Thoracic aorta (tissue), 2 donors: Measurements from ENCODE around the gene SEMA6D. TPM values are rescaled to one million over a fixed set of nuclear protein-coding genes. Genes with fewer than 3 reads are reported as not detected.
"Not testable (repeated sequence)": the region's sequence is repeated elsewhere in the genome, so short reads cannot be mapped to it uniquely, and the experiment has no call there.

Experiments used
- ATAC-seq: fragments of 150-250 bp; one replicate; pipeline ENCODE4 v1.8.0; 2017; ENCODE audit warnings: low read depth; ENCODE audit not compliant: insufficient number of reproducible peaks, low FRiP score
- DNase-seq: peaks from one replicate; pipeline ENCODE4 v3.0.0-alpha.2; 2020; ENCODE audit warnings: low spot score
- H3K27ac ChIP-seq, 2 donors: fragments of 200-600 bp; sonication (generic); 1 replicate in 1 of 2; 2 replicates in 1 of 2; pipeline ENCODE4 v1.5.1; 2016; ENCODE audit warnings: mild to moderate bottlenecking in 2 of 2, moderate library complexity in 2 of 2
- H3K27me3 ChIP-seq: fragments of 200-600 bp; sonication (generic); replicated peaks from 2 replicates; pipeline ENCODE4 v1.6.0; 2016; ENCODE audit warnings: mild to moderate bottlenecking; ENCODE audit not compliant: insufficient read depth
- H3K36me3 ChIP-seq: fragments of 200-600 bp; sonication (generic); one replicate; pipeline ENCODE4 v1.5.1; 2016
- H3K4me1 ChIP-seq, 2 donors: fragments of 200-600 bp; sonication (generic); 1 replicate in 1 of 2; 2 replicates in 1 of 2; pipeline versions ENCODE4 v1.5.1 to v1.6.0; 2016; ENCODE audit warnings: low read depth in 2 of 2, mild to moderate bottlenecking in 1 of 2; ENCODE audit not compliant: control insufficient read depth in 1 of 2
- H3K4me3 ChIP-seq: fragments of 200-600 bp; sonication (generic); 2 replicates; pipeline ENCODE4 v1.5.1; 2016; ENCODE audit warnings: mild to moderate bottlenecking
- H3K9me3 ChIP-seq: fragments of 200-600 bp; sonication (generic); 2 replicates; pipeline ENCODE4 v1.5.1; 2016
- total RNA-seq, 2 donors: library from RNA; depleted of rRNA; stranded (reverse); fragments of >200 nt; gene quantifications; one replicate each; pipeline versions ENCODE4 v1.1.0 to v1.2.3, GENCODE V29; 2016
- TF ChIP-seq, protein P1 (sequence below): fragments of 200-600 bp; sonication (generic); IDR thresholded peaks from one replicate; pipeline ENCODE4 v1.5.1; 2019; ENCODE audit warnings: antibody characterized with exemption

The SEMA6D gene
- total RNA-seq, 2 donors from 2014 or later = 12.9 to 15.3 TPM

DNA sequence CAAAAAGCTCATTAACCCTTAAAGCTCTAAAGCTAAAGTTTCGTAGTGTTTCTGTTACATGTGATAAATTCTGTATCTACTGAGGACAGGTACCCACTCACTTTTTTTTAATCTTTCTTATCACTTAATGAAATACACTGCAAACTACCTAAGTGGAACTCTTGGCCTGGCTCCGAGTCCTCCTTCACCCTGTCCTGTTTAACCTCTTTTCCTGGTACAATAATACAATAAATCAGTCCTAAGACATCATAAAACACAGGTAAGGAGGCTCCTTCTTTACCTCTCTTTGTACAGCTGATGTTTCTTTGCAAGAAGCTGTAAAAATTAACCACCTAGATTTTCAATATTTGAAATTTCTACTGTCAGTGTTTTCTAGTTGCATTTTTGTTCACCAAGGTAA is 15.8 kb downstream of the SEMA6D start:
- H3K36me3 ChIP-seq = no peaks in the 10 kb centered on the region
- H3K27ac ChIP-seq = no peak overlapping the region
- H3K27me3 ChIP-seq = no peaks in the 10 kb centered on the region
- DNase-seq (no peak), ATAC-seq (no peak)
- H3K4me3 ChIP-seq = no peak overlapping the region
- TF ChIP-seq, protein P1, sequence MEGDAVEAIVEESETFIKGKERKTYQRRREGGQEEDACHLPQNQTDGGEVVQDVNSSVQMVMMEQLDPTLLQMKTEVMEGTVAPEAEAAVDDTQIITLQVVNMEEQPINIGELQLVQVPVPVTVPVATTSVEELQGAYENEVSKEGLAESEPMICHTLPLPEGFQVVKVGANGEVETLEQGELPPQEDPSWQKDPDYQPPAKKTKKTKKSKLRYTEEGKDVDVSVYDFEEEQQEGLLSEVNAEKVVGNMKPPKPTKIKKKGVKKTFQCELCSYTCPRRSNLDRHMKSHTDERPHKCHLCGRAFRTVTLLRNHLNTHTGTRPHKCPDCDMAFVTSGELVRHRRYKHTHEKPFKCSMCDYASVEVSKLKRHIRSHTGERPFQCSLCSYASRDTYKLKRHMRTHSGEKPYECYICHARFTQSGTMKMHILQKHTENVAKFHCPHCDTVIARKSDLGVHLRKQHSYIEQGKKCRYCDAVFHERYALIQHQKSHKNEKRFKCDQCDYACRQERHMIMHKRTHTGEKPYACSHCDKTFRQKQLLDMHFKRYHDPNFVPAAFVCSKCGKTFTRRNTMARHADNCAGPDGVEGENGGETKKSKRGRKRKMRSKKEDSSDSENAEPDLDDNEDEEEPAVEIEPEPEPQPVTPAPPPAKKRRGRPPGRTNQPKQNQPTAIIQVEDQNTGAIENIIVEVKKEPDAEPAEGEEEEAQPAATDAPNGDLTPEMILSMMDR = no peak
- H3K9me3 ChIP-seq = no peaks in the 10 kb centered on the region
- peaks cover 0 to 20% of the 10 kb centered on the region in 2 donors for H3K4me1 ChIP-seq

DNA sequence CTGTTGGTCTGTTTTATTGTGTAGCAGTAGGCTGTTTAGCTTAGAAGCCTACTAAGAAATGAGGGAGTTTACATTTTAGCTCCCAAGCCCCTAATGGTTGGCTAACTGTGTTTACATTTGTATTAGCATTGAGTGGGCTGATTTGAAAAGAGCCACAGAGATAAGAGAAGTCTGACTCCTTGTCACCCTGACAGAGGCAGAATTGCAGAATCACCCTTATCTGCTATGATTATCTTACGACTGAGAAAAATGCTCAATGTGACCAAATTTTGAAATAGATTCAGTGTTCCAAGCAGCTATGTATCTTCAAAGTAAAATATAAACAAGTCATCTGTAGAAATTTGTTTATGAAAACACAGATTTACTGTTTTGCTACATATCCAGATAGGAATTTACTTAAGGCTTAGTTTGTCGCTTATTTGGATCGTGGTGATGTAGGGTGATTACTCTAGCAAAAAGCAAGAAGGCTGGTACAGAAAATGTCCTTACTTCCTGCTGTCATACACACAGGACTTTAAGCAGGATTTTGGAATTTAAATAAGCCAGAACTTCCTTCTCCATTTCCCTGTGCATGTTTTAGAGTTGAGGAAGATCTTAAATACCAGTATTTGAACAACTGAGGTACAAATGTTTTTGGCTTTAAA is 19.0 kb downstream of the SEMA6D start:
- H3K27ac ChIP-seq = no peak overlapping the region
- peaks cover 0 to 20% of the 10 kb centered on the region in 2 donors for H3K4me1 ChIP-seq
- no peaks in the 10 kb centered on the region for H3K27me3 ChIP-seq
- ATAC-seq (no peak), DNase-seq (no peak)
- H3K4me3 ChIP-seq = no peak overlapping the region
- H3K36me3 ChIP-seq = no peaks in the 10 kb centered on the region
- TF ChIP-seq, protein P1 = no peak
- no peaks in the 10 kb centered on the region for H3K9me3 ChIP-seq

DNA sequence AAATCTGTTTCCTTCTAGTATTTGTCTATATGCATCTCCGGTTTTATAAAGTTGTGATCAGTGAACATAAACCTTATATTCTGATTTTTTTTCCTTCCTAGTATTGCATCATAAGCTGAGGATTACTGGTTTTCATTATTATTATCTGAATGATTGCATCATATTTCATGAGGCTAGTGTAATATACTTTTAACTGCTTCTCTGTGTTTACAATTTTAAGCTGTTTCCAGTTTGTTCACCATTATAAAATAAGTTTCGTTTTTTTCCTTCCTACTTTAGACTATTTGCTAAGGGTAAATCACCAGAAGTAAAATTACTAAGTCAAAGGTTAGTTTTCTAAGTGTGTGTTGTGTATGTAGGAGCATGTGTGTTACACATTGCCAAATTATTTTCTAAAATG is 20.2 kb downstream of the SEMA6D start:
- no peak overlapping the region for H3K4me3 ChIP-seq
- TF ChIP-seq, protein P1 = no peak
- no peaks in the 10 kb centered on the region for H3K27me3 ChIP-seq
- no peaks in the 10 kb centered on the region for H3K36me3 ChIP-seq
- H3K4me1 ChIP-seq = peaks cover 0 to 20% of the 10 kb centered on the region in 2 donors
- no peak for ATAC-seq
- no peak overlapping the region for H3K27ac ChIP-seq
- no peak for DNase-seq
- no peaks in the 10 kb centered on the region for H3K9me3 ChIP-seq

DNA sequence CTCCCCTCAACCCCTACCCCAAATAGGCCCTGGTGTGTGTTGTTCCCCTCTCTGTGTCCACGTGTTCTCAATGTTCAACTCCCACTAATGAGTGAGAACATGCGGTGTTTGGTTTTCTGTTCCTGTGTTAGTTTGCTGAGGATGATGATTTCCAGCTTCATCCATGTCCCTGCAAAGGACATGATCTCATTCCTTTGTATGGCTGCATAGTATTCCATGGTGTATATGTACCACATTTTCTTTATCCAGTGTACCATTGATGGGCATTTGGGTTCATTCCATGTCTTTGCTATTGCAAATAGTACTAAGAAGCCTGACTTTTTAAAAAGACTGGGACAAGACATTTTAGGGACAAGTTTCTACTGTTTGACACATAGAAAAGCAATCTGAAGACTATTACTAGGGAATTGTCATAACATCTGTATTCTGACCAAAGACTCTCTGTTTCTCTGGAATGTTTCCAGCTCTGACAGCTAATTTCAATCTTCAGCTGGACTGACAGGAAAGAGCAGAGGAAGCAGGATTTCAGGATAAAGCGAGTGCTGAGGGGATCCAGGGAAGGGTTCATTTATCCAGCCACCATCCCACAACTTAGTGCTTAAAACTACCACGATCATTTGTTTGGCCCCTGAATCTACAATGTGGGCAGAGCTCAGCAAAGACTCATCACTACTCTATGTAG is 21.0 kb downstream of the SEMA6D start:
- not testable (repeated sequence) for DNase-seq, H3K27ac ChIP-seq, H3K36me3 ChIP-seq, H3K4me3 ChIP-seq, H3K27me3 ChIP-seq, ATAC-seq, H3K9me3 ChIP-seq
- H3K4me1 ChIP-seq = peaks cover 0 to 20% of the 10 kb centered on the region in 2 donors

DNA sequence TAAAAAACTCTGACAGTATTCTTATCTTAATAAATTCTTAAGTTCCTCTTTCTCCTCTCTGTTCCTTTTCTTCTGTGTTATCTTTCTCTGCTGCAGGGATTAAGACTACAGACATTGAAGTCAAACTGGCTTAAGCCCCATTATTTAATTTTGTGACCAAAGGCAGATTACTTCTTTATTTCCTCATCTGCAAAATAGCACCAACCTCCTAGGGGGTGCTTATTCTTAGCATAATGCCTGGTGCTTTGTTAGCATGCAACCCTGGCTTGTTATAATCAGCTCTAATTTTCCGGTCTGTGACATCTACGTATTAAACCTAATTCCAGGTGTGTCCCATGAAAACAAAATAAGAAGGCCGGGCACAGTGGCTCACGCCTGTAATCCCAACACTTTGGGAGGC is 23.8 kb downstream of the SEMA6D start:
- H3K4me3 ChIP-seq = no peak overlapping the region
- DNase-seq (no peak), ATAC-seq (no peak)
- H3K27ac ChIP-seq = no peak overlapping the region
- no peaks in the 10 kb centered on the region for H3K9me3 ChIP-seq
- peaks cover 2% of the 10 kb centered on the region for H3K36me3 ChIP-seq
- no peaks in the 10 kb centered on the region for H3K27me3 ChIP-seq
- H3K4me1 ChIP-seq = peaks cover 0 to 10% of the 10 kb centered on the region in 2 donors
- TF ChIP-seq, protein P1 = no peak
